HG03025 (cell line): ENCODE data around the gene ERBB2.
"Not testable (repeated sequence)": the region's sequence is repeated elsewhere in the genome, so short reads cannot be mapped to it uniquely, and the experiment has no call there.

Source experiments
- ATAC-seq: cut with Tn5 transposase; IDR thresholded peaks from one replicate; pipeline ENCODE4 v1.9.1; 2021; ENCODE audit warnings: mild to moderate bottlenecking, moderate library complexity; ENCODE audit not compliant: unreplicated experiment, low FRiP score

The ERBB2 gene

GRCh38 chr17:39719563-39720355 lies 19.9 kb downstream of the ERBB2 start:
- no peak for ATAC-seq

- ATAC-seq, result no peak
These were observed 22.2 kb downstream of the ERBB2 start for GRCh38 chr17:39722104-39722503.

GRCh38 chr17:39722965-39723848 lies 23.3 kb downstream of the ERBB2 start:
- ATAC-seq, result no peak

- ATAC-seq, result no peak
These were observed 24.9 kb downstream of the ERBB2 start for GRCh38 chr17:39724731-39725130.

GRCh38 chr17:39725923-39726322 lies 26.1 kb downstream of the ERBB2 start:
- not testable (repeated sequence) for ATAC-seq

GRCh38 chr17:39726617-39727016 lies 26.8 kb downstream of the ERBB2 start:
- ATAC-seq, result no peak

- ATAC-seq, result no peak
These were observed 27.7 kb downstream of the ERBB2 start for GRCh38 chr17:39727556-39727955.

GRCh38 chr17:39729280-39729851 lies 29.5 kb downstream of the ERBB2 start:
- ATAC-seq, result no peak

GRCh38 chr17:39730095-39730921 lies 30.4 kb downstream of the ERBB2 start, which contains the start of gene MIEN1:
Gene MIEN1, minus strand, starts transcription at chr17:39730532. Its CDS starts 37 bp downstream, at chr17:39730495.
- peak; percentile 83 for ATAC-seq

- ATAC-seq, result no peak
These were observed 32.7 kb downstream of the ERBB2 start for GRCh38 chr17:39732586-39732985.

GRCh38 chr17:39735882-39736281 lies 36.0 kb downstream of the ERBB2 start:
- ATAC-seq, result no peak

- ATAC-seq, result no peak
These were observed 36.7 kb downstream of the ERBB2 start for GRCh38 chr17:39736319-39737165.

GRCh38 chr17:39737206-39737759 lies 37.4 kb downstream of the ERBB2 start:
- ATAC-seq, result no peak

GRCh38 chr17:39737760-39738567 lies 38.1 kb downstream of the ERBB2 start, which contains the start of gene GRB7:
Gene GRB7, plus strand, starts transcription at chr17:39737938. Its CDS starts 4,364 bp downstream, at chr17:39742302.
- no peak for ATAC-seq

- ATAC-seq, result no peak
These were observed 38.7 kb downstream of the ERBB2 start for GRCh38 chr17:39738568-39738901.

GRCh38 chr17:39738983-39739884 lies 39.4 kb downstream of the ERBB2 start:
- no peak for ATAC-seq

- no peak for ATAC-seq
These were observed 40.1 kb downstream of the ERBB2 start for GRCh38 chr17:39739885-39740356.
